Measurements from ENCODE around the gene JARID2.

JARID2 gene

GRCh38 chr6:15274692-15275387 lies 29.0 kb downstream of the JARID2 start:
- no peak overlapping the region for H3K4me3 ChIP-seq (ENCODE audit: severe bottlenecking)
- peaks cover 13% of the 10 kb centered on the region for H3K36me3 ChIP-seq (ENCODE audit: low read depth)
- no peaks in the 10 kb centered on the region for H3K27me3 ChIP-seq (ENCODE audit: insufficient read depth, poor library complexity, severe bottlenecking)
- ATAC-seq (ENCODE audit: low read depth) = no peak
- no peak overlapping the region for H3K27ac ChIP-seq (ENCODE audit: poor library complexity, severe bottlenecking)
- no peak for DNase-seq (ENCODE audit: low spot score)
- H3K9me3 ChIP-seq (ENCODE audit: severe bottlenecking) = no peaks in the 10 kb centered on the region
- TF ChIP-seq, protein P1, sequence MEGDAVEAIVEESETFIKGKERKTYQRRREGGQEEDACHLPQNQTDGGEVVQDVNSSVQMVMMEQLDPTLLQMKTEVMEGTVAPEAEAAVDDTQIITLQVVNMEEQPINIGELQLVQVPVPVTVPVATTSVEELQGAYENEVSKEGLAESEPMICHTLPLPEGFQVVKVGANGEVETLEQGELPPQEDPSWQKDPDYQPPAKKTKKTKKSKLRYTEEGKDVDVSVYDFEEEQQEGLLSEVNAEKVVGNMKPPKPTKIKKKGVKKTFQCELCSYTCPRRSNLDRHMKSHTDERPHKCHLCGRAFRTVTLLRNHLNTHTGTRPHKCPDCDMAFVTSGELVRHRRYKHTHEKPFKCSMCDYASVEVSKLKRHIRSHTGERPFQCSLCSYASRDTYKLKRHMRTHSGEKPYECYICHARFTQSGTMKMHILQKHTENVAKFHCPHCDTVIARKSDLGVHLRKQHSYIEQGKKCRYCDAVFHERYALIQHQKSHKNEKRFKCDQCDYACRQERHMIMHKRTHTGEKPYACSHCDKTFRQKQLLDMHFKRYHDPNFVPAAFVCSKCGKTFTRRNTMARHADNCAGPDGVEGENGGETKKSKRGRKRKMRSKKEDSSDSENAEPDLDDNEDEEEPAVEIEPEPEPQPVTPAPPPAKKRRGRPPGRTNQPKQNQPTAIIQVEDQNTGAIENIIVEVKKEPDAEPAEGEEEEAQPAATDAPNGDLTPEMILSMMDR (IDR thresholded peaks at IDR 0.05; ENCODE audit: poor library complexity, severe bottlenecking) = no peak
- H3K4me1 ChIP-seq (ENCODE audit: insufficient read depth, poor library complexity, severe bottlenecking) = peaks cover 5% of the 10 kb centered on the region

GRCh38 chr6:15276036-15276985 lies 30.4 kb downstream of the JARID2 start:
- no peak for ATAC-seq (ENCODE audit: low read depth)
- TF ChIP-seq, protein P1 (IDR thresholded peaks at IDR 0.05; ENCODE audit: poor library complexity, severe bottlenecking) = no peak
- Histone ChIP-seq H3K27me3 (ENCODE audit: insufficient read depth, poor library complexity, severe bottlenecking) (no peaks in the 10 kb centered on the region), H3K36me3 (ENCODE audit: low read depth) (peaks cover 13% of the 10 kb centered on the region), H3K4me3 (ENCODE audit: severe bottlenecking) (no peak overlapping the region), H3K4me1 (ENCODE audit: insufficient read depth, poor library complexity, severe bottlenecking) (peaks cover 5% of the 10 kb centered on the region), H3K9me3 (ENCODE audit: severe bottlenecking) (no peaks in the 10 kb centered on the region), H3K27ac (ENCODE audit: poor library complexity, severe bottlenecking) (no peak overlapping the region)
- no peak for DNase-seq (ENCODE audit: low spot score)

GRCh38 chr6:15279047-15279661 lies 33.3 kb downstream of the JARID2 start:
- TF ChIP-seq, protein P1 (IDR thresholded peaks at IDR 0.05; ENCODE audit: poor library complexity, severe bottlenecking) = no peak
- ATAC-seq (ENCODE audit: low read depth) (no peak; the same call in 2 of the 3 replicates), DNase-seq (ENCODE audit: low spot score) (no peak)
- Histone ChIP-seq H3K4me1 (ENCODE audit: insufficient read depth, poor library complexity, severe bottlenecking) (peaks cover 15% of the 10 kb centered on the region), H3K4me3 (ENCODE audit: severe bottlenecking) (no peak overlapping the region), H3K9me3 (ENCODE audit: severe bottlenecking) (no peaks in the 10 kb centered on the region), H3K27ac (ENCODE audit: poor library complexity, severe bottlenecking) (no peak overlapping the region), H3K27me3 (ENCODE audit: insufficient read depth, poor library complexity, severe bottlenecking) (no peaks in the 10 kb centered on the region), H3K36me3 (ENCODE audit: low read depth) (0 out of 2 replicates have a peak, but pooled peaks cover 3% of the 10 kb centered on the region)

DNA sequence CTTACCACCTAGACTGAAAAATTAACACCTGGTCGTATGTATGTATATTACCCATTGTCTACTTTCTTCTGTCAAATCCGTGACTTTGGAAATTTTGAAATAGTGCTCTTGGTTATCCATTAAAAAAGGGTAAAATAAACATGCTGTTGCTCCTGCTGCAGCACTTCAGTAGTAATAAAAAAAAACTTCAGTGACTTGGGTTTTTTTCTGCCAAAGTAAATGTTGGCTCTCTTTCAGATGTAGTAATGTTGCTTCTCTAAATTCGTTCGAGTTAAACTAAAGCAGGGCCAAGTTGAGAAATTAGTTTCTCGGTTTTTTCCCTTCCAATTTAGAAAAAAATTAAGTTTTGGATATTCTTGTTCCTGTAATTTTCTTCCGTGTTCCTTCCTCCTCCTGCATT lies 34.2 kb downstream of the JARID2 start:
- no peaks in the 10 kb centered on the region for H3K36me3 ChIP-seq (ENCODE audit: low read depth)
- TF ChIP-seq, protein P1 (IDR thresholded peaks at IDR 0.05; ENCODE audit: poor library complexity, severe bottlenecking) = no peak
- no peak overlapping the region for H3K4me3 ChIP-seq (ENCODE audit: severe bottlenecking)
- H3K9me3 ChIP-seq (ENCODE audit: severe bottlenecking) = no peaks in the 10 kb centered on the region
- H3K27me3 ChIP-seq (ENCODE audit: insufficient read depth, poor library complexity, severe bottlenecking) = no peaks in the 10 kb centered on the region
- peaks cover 22% of the 10 kb centered on the region for H3K4me1 ChIP-seq (ENCODE audit: insufficient read depth, poor library complexity, severe bottlenecking)
- no peak overlapping the region for H3K27ac ChIP-seq (ENCODE audit: poor library complexity, severe bottlenecking)
- ATAC-seq (ENCODE audit: low read depth) (no peak), DNase-seq (ENCODE audit: low spot score) (no peak)
